Left lung (tissue), 10 donors: Measurements from ENCODE around the gene CDK6. TPM values are rescaled to one million over a fixed set of nuclear protein-coding genes. Genes with fewer than 3 reads are reported as not detected.

Experiments
- ATAC-seq: fragments of 200-7000 bp; cut with Tn5 transposase; one replicate; pipeline ENCODE4 v1.9.1; 2020; ENCODE audit warnings: moderate library complexity
- DNase-seq, 4 donors: peaks; one replicate each; pipeline ENCODE4 v3.0.0-alpha.2; 2013 to 2020
- H3K27ac ChIP-seq, 2 donors: fragments of 200-600 bp; sonication (generic) in 1 of 2; one replicate each; pipeline versions ENCODE4 v1.5.0 to v1.8.0; 2020 to 2021
- H3K27me3 ChIP-seq, 2 donors: fragments of 200-600 bp; sonication (generic) in 1 of 2; one replicate each; pipeline versions ENCODE4 v1.5.0 to v1.8.0; 2020 to 2021
- H3K36me3 ChIP-seq, 2 donors: fragments of 200-600 bp; sonication (generic) in 1 of 2; one replicate each; pipeline versions ENCODE4 v1.5.0 to v1.8.0; 2020 to 2021
- H3K4me1 ChIP-seq, 2 donors: fragments of 200-600 bp; one replicate each; pipeline ENCODE4 v1.8.0; 2021
- H3K4me3 ChIP-seq, 2 donors: fragments of 200-600 bp; sonication (generic) in 1 of 2; one replicate each; pipeline versions ENCODE4 v1.5.0 to v1.8.0; 2020 to 2021; ENCODE audit warnings: mild to moderate bottlenecking in 1 of 2
- H3K9me3 ChIP-seq, 2 donors: fragments of 200-600 bp; sonication (generic) in 1 of 2; one replicate each; pipeline versions ENCODE4 v1.5.0 to v1.8.0; 2020 to 2021
- intact Hi-C, 2 donors: fragments of 100-400 bp; cut with DNase I; formaldehyde crosslinking; loops; one replicate each; pipeline versions ENCODE4 v1.11.2 to v1.14.2; 2022
- polyA plus RNA-seq, 6 donors: library from polyadenylated mRNA; unstranded; fragments of 120-200 nt; gene quantifications; one replicate each; pipeline ENCODE4 v1.2.1, GENCODE V29; 2013; ENCODE audit not compliant: insufficient read length in 6 of 6
- total RNA-seq, 2 donors: library from RNA; stranded (reverse); fragmentation: NEBNext Ultra II Directional; extraction: Animal tissue kit (Norgen Biotek cat#: 25700); gene quantifications; one replicate each; pipeline ENCODE4 v1.2.1, GENCODE V29; 2021
- TF ChIP-seq, protein P1 (sequence below), 2 donors: fragments of 200-600 bp; sonication (generic) in 1 of 2; IDR thresholded peaks; one replicate each; pipeline versions ENCODE4 v1.5.0 to v1.8.0; 2021; ENCODE audit warnings: antibody characterized with exemption in 2 of 2
- donor health status: DM: no; HTN: yes; CAD: no.
- donor health status: DM: no; HTN: no; CAD: no.

Gene CDK6
- total and polyA plus RNA-seq, 8 donors = 20.3 to 52.2 (median 43.7) TPM

DNA sequence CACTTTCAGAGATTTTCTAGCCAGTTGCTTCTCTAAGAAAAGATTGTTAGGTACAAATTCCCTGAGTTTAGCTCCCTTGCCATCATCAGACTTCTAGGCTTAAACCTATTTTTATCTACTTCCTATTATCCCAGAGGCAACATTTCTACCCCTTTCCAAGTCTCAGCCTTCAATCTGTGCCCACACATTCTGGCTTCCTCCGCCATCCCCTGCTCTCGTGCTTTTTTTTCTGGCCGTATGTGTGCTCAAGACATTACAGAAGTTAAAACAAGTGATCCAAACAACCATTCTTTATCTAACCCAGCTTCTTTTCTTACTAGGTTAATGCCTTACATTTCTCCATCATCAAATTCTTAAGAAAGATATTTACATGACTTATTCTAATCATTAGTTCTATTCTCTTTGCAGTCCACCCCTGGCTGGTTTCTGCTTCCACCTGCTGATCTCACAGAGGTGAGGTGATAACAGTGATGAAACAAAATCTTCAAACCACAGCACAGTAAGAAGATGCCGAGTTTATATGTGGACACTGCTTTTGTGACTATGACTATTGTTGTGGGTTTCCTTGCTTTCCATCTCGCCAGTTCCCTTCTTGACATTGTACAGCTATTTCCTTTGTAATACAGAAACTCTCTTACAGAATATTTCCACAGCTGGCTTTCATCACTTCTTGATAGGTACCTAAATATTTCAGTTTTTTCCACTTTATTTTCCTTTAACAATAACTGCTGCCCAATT is 18.3 kb upstream of the CDK6 start:
- Histone ChIP-seq H3K36me3 (no peaks in the 10 kb centered on the region), H3K9me3 (no peaks in the 10 kb centered on the region), H3K4me1 (no peaks in the 10 kb centered on the region), H3K4me3 (no peak overlapping the region), H3K27me3 (peaks cover 0 to 3% of the 10 kb centered on the region in 2 donors), H3K27ac (no peak overlapping the region)
- ATAC-seq = no peak
- no peak for DNase-seq
- intact Hi-C loops = no loop called here
- TF ChIP-seq, protein P1, sequence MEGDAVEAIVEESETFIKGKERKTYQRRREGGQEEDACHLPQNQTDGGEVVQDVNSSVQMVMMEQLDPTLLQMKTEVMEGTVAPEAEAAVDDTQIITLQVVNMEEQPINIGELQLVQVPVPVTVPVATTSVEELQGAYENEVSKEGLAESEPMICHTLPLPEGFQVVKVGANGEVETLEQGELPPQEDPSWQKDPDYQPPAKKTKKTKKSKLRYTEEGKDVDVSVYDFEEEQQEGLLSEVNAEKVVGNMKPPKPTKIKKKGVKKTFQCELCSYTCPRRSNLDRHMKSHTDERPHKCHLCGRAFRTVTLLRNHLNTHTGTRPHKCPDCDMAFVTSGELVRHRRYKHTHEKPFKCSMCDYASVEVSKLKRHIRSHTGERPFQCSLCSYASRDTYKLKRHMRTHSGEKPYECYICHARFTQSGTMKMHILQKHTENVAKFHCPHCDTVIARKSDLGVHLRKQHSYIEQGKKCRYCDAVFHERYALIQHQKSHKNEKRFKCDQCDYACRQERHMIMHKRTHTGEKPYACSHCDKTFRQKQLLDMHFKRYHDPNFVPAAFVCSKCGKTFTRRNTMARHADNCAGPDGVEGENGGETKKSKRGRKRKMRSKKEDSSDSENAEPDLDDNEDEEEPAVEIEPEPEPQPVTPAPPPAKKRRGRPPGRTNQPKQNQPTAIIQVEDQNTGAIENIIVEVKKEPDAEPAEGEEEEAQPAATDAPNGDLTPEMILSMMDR (IDR thresholded peaks at IDR 0.05) = no peak

DNA sequence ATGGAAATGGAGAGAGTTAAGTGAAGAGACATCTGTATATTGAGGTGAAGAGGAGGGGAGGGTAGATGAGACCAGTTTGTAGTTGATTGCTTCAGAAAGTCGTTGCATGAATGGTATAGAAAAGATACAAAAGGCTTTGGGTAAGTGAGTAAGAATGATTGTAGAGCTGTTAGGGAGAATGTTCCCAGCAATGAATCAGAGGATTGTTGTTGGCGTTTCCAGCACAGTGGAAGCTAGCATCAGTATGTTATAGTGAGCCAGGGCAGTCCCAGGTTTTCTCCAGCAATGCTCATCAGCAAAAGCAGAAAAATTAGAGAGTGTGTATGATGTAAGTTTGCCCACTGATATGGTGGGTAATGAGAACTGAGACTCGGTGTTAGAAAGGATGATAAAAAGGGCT is 15.4 kb upstream of the CDK6 start:
- no peak for DNase-seq
- TF ChIP-seq, protein P1 (IDR thresholded peaks at IDR 0.05) = no peak
- ATAC-seq = no peak
- Histone ChIP-seq H3K36me3 (no peaks in the 10 kb centered on the region), H3K4me1 (no peaks in the 10 kb centered on the region), H3K4me3 (no peak overlapping the region), H3K27ac (no peak overlapping the region), H3K9me3 (no peaks in the 10 kb centered on the region), H3K27me3 (peaks cover 0 to 5% of the 10 kb centered on the region in 2 donors)
- intact Hi-C loops = no loop called here

DNA sequence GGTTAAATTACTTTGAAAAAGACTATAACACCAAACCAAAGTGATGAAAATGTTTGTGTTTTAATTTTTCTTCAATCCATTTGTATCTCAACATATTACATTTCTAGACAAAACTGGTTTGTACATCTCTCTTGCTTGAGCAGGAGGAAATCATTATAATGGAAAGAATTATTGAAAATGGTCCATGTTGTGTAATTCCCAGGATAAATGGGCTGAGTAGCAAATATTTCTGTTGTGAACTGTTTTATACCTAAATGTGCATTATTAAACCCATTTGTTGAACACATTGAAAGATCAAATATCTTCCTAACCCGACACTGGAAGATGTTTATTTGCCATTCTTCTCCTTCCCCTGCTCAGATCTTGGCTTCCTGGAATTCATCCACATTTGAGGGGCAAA is 14.1 kb upstream of the CDK6 start:
- intact Hi-C loops = no loop called here
- Histone ChIP-seq H3K36me3 (no peaks in the 10 kb centered on the region), H3K4me1 (no peaks in the 10 kb centered on the region), H3K27ac (no peak overlapping the region), H3K9me3 (no peaks in the 10 kb centered on the region), H3K27me3 (peaks cover 0 to 5% of the 10 kb centered on the region in 2 donors), H3K4me3 (no peak overlapping the region)
- TF ChIP-seq, protein P1 (IDR thresholded peaks at IDR 0.05) = no peak
- ATAC-seq = no peak
- DNase-seq = no peak

DNA sequence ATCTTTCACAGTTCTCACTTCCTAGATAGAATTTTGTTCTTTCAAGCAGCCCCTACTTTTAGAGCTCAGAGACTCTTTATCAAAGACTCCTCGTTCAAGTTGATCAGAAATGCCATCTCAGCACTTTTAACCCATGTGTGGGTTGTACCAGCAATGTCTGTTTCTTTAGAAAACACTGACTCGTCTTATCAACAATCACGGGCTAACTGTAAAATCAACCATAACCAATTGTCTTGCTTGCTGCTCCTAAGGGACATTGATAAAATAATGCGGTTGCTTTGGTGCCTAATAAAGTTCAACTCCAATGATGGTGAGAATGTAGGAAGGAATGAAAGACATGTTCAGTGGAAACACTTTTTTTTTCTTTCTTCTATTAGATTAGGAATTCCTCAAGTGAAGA is 12.9 kb upstream of the CDK6 start:
- Histone ChIP-seq H3K4me1 (no peaks in the 10 kb centered on the region), H3K27ac (no peak overlapping the region), H3K4me3 (no peak overlapping the region), H3K27me3 (peaks cover 0 to 5% of the 10 kb centered on the region in 2 donors), H3K36me3 (no peaks in the 10 kb centered on the region), H3K9me3 (no peaks in the 10 kb centered on the region)
- DNase-seq (no peak), ATAC-seq (no peak)
- intact Hi-C loops = no loop called here
- TF ChIP-seq, protein P1 (IDR thresholded peaks at IDR 0.05) = no peak

DNA sequence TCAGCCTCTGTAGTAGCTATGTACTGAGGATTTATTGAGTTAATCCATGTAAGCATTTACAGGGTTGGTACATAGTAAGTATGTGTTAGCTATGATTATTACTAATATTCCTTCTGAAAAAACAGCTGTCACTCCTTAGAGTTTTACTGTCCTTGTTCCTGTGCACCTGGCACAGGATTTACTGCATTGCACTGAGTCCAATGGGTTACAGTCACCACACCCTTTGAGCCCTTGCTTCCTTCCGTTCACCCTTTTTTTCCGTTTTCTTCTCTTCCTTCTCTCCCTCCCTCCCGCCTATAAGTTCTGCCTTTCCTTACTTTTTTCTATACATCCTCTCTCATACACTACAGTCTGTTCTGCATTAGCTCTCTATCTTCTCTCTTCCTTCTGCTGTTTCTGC is 12.5 kb upstream of the CDK6 start:
- TF ChIP-seq, protein P1 (IDR thresholded peaks at IDR 0.05) = no peak
- Histone ChIP-seq H3K27ac (no peak overlapping the region), H3K9me3 (no peaks in the 10 kb centered on the region), H3K27me3 (peaks cover 0 to 5% of the 10 kb centered on the region in 2 donors), H3K4me1 (no peaks in the 10 kb centered on the region), H3K4me3 (no peak overlapping the region), H3K36me3 (no peaks in the 10 kb centered on the region)
- ATAC-seq (no peak), DNase-seq (no peak)
- intact Hi-C loops = no loop called here
